Measurements from ENCODE around the gene KCNH4. TPM values are rescaled to one million over a fixed set of nuclear protein-coding genes. Genes with fewer than 3 reads are reported as not detected.
"Not testable (repeated sequence)": the region's sequence is repeated elsewhere in the genome, so short reads cannot be mapped to it uniquely, and the experiment has no call there.

The KCNH4 gene
- total RNA-seq, 2 donors from 2014 or later = 0.23 to 0.33 TPM

- intact Hi-C loops (cut with DNase I); DNase-seq (ENCODE audit: low spot score): not testable (repeated sequence)
These were observed 37.8 kb downstream of the KCNH4 start for GRCh38 chr17:42143138-42143537.

GRCh38 chr17:42142371-42142896, 38.5 kb downstream of the KCNH4 start:
- DNase-seq (ENCODE audit: low spot score) = no peak
- intact Hi-C loops (cut with DNase I) = no loop called here

- DNase-seq (ENCODE audit: low spot score) = no peak
- intact Hi-C loops (cut with DNase I) = no loop called here
These were observed 39.6 kb downstream of the KCNH4 start for GRCh38 chr17:42141382-42141781.

GRCh38 chr17:42140690-42141089, 40.3 kb downstream of the KCNH4 start:
- DNase-seq (ENCODE audit: low spot score); intact Hi-C loops (cut with DNase I): not testable (repeated sequence)

DNA sequence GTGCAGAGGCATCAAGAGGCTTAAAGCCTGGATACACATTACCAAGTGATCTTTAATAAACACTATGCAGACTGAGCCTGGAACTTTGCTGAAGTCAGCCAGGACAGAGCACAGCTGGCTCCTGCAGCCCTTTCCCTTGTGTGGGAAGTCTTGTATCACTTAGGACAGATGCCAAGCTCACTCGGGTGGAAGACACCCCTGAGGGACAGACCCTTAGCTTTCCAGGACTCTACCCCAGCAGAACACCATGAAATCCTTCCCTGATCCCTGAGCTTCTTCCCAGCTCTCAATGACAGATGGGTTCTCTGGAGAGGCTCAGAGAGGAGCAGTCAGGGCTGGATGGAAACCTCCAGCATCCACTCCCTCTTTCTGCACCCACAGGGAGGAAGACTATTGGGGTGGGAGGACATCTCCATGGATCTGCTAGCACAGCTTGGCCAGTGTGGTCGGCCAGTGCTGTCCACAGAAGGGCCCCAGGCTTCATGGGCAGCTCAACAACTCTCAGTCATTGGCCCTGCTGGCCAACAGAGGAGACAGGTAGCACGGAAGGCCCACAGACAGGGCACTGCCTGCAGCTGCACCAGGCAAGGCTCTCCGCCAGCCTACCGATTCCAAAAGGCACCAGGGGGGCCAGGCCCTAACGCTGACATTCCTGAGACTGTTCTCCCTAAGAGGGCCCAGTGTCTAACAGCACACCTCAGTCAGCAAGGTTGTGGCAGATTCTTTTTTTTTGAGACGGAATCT, 42.0 kb downstream of the KCNH4 start:
- intact Hi-C loops (cut with DNase I) = no loop called here
- no peak for DNase-seq (ENCODE audit: low spot score)

DNA sequence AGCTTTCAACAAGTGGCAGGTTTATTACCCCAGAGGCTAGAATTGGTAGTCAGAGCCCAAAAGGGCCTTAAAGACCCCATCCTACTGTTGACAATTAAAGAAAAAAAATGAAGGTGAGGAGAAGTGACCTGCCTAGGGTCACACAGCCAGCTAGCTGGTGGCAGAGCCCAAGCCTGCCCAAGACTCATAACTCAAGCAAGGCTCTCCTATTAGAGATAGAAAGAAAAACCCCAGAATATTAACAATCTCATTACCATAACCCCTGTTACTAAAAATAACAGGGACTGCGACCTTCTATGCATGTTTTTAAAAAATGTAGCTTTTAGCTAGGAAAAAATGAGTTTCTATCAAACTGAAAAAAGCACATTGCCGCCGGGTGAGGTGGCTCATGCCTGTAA, 44.3 kb downstream of the KCNH4 start:
- intact Hi-C loops (cut with DNase I) = no loop called here

DNA sequence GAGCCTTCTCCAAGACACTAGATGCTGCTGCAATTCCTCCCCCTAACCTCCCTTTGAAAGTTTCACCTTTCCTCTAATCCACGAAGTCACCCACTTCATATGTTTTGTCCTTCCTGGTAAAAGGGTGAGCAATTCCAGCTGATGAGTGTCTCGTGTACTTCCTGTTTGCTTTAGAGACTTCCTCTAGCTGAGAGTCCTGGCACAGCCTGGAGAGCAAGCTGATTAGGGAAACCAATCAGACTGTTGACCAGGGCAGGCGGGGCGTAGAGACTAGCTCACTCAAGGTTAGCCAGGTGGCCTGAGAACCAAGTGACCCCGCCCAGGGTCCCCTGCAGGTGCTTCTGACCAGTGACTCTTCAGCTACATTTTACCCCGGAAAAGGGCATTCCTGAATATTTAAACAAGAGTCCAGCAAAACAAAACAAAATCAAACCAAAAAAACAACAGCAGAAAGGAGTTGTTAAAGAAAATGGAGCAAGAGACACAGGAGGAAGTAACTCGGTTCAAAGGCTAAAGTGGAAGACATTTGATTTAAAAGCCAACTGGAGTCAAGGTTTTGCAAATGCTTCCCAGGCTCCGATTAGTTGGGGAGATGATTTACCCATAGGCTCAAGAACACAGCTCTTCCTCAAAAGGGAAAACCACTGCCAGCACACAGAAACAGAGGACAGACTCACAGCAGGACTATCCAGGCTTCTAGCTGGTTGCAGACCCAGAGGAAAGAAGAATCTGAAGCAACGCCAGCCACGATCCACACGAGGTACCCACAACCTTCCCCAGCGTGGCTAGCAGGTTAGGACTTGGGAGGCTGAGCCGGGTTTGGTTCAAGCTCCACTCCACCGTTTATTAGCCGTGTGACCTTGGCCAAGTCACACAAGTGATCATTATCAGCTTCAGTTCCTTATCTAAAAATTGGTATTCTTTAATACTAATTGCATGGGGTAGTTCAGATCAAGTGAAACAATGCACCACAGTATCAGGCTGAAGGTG, 45.0 kb downstream of the KCNH4 start:
- no peak for DNase-seq (ENCODE audit: low spot score)

More for the DNA sequence above, 44.3 kb downstream of the KCNH4 start:
- no peak for DNase-seq (ENCODE audit: low spot score)

GRCh38 chr17:42135151-42135550, 45.8 kb downstream of the KCNH4 start:
- no peak for DNase-seq (ENCODE audit: low spot score)
- intact Hi-C loops (cut with DNase I) = no loop called here

More for the DNA sequence above, 45.0 kb downstream of the KCNH4 start:
- intact Hi-C loops (cut with DNase I) = no loop called here

DNA sequence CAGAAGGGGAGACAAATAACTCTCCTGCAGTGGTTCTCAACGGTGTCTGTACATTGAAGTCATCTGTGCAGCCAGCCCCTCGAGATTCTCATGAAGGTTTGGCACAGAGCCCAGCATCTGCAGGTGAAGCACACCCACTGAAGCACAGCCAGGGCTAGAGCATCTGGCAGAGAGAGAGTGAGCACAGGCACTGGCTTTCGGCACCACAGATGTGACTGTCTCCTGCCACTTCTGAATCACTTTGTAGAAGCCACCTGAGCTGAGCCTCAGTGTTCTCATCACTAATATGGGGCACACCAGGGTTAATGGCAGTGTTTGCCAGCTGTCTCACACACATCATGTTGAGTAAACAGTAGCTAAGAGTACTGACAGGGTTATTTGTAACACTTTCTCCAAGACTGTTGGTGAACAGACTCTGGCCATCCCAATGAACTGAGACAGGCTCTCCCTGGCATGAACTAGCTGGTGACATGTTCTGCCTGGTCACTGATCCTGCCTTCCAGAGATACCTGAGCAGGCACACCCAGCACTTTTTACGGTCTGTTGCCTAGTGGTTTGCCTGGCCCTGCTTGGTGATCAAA, 47.4 kb downstream of the KCNH4 start:
- no peak for DNase-seq (ENCODE audit: low spot score)
- intact Hi-C loops (cut with DNase I) = no loop called here

DNA sequence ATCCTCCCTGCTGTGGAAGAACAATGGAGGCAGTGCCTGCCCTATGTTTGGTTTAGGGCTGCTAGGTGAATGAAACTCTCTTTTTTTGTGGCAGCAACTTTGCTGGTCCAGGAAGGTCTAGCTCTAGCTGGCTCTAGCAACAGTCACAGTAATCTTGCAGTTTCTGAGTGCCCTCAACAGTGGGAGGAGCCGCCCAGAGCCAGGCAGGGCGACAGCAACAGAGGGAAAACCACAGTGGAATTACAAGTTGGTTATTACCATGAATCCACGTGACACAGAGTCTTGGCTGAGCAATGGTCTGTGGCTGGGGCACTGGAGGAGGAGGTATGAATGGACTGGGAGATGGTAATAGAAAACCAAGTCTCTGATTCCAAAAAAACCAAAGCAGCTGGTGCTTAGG, 48.0 kb downstream of the KCNH4 start:
- intact Hi-C loops (cut with DNase I) = no loop called here
- DNase-seq (ENCODE audit: low spot score) = no peak

- intact Hi-C loops (cut with DNase I) = no loop called here
- no peak for DNase-seq (ENCODE audit: low spot score)
These were observed 48.9 kb downstream of the KCNH4 start for GRCh38 chr17:42131981-42132432.

GRCh38 chr17:42131232-42131631, 49.7 kb downstream of the KCNH4 start:
- intact Hi-C loops (cut with DNase I) = no loop called here
- no peak for DNase-seq (ENCODE audit: low spot score)

- intact Hi-C loops (cut with DNase I) = no loop called here
- DNase-seq (ENCODE audit: low spot score) = no peak
These were observed 50.5 kb downstream of the KCNH4 start for GRCh38 chr17:42130310-42130936.

GRCh38 chr17:42129109-42129837, 51.7 kb downstream of the KCNH4 start:
- intact Hi-C loops (cut with DNase I) = loop anchor here in 1 of 2 donors (5.0 kb wide), 1 partner anchor 1697 kb away; no protein-coding TSS in a partner anchor
- DNase-seq (ENCODE audit: low spot score) = no peak

DNA sequence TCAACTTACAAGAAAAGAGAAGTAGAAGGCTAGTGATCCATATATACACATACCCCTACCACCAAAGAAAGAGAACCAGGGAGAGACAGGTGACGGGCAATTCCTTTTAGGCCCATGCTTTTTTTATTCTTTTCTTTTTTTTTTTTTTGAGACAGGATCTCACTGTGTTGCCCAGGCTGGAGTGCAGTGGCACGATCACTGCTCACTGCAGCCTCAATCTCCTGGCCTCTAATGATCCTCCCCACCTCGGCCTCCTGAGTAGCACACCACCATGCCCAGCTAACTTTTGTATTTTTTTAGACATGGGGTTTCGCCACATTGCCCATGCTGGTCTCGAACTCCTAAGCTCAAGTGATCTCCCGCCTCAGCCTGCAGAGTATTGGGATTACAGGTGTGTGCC, 53.5 kb downstream of the KCNH4 start:
- intact Hi-C loops (cut with DNase I) = loop anchor here in 1 of 2 donors (5.0 kb wide), 1 partner anchor 1695 kb away; no protein-coding TSS in a partner anchor
- no peak for DNase-seq (ENCODE audit: low spot score)

DNA sequence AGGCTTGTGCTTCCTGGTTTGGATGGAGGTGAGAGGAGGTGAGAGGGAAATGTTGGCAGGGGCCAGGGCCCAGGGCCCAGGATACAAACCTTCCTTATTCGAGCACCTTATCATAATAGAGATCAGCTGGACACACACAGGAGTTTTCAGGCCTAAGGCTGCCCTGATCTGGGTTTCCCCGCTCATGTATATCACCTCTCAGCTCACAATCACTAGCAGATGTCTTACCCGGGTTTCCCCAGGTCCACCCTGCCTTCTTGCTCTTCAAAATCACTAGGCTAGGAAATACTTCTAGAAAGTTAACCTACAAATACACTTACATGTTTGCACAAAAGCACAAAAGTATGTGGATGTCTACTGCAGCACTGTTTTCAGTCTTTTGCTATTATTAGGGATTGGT, 54.1 kb downstream of the KCNH4 start:
- intact Hi-C loops (cut with DNase I) = loop anchor here in 1 of 2 donors (5.0 kb wide), 1 partner anchor 1695 kb away; no protein-coding TSS in a partner anchor
- DNase-seq (ENCODE audit: low spot score) = no peak

GRCh38 chr17:42125565-42125964, 55.4 kb downstream of the KCNH4 start:
- no peak for DNase-seq (ENCODE audit: low spot score)
- intact Hi-C loops (cut with DNase I) = loop anchor here in 1 of 2 donors (5.0 kb wide), 1 partner anchor 1693 kb away; no protein-coding TSS in a partner anchor

GRCh38 chr17:42124256-42124655, 56.7 kb downstream of the KCNH4 start:
- DNase-seq (ENCODE audit: low spot score) = no peak
- intact Hi-C loops (cut with DNase I) = no loop called here

Measured in posterior vena cava (tissue), 2 donors.